Activated gamma-delta T cell (primary cell): ENCODE data around the gene STK4.

Experiments used
- DNase-seq: peaks from one replicate; lab custom pipeline; 2025; lab: John Stamatoyannopoulos, UW

Gene STK4

DNA sequence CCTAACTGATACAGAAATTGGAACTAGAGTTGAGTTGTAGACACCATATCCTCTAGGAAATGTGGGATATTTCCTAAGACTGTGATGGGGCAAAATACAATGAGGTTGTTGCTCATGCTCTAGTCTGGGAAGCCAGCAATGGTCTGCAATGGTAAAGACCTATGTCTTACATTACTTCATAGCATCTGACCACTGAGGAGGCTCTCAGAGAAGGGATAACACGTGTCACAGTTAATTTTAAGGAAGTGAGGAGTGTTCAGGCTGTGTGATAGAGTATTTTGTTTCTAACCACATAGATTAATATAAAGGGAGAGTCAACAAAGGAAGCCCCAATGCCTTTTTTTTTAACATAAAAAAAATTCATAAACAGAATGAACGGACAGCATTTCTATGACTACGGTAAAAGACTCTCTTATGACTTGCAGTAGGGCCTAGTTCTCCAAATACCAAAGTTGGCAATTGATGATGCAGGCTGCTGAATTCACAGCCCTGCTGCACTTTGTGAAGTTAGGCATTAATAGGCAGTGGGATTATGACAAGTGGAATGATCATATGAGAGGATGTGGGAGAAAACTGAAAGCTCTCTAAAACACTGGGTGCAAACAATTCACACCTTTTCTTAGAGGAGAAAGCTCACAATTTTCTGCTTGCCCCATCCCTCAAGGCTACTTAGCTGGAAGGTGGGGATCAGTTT lies 120.9 kb downstream of the STK4 start:
- no peak for DNase-seq

DNA sequence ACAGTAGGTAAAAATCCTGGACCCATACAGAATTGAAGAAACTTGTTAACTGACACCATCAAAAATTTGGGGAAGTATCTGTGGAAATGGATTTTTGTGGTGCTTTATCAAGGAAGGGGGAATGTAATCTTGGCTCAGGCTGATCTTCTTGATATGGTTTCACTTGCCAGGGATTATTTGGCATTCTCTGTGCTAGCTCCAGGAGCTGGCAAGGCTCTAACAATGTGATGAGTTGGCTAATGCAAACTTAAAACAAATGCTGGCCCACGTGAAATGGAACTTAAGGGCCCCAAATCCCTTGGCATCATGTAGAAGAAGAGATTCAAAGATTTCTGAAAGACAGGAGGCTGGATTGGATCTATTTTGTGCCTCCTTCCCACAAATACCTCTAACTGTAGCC lies 121.5 kb downstream of the STK4 start:
- DNase-seq: no peak

DNA sequence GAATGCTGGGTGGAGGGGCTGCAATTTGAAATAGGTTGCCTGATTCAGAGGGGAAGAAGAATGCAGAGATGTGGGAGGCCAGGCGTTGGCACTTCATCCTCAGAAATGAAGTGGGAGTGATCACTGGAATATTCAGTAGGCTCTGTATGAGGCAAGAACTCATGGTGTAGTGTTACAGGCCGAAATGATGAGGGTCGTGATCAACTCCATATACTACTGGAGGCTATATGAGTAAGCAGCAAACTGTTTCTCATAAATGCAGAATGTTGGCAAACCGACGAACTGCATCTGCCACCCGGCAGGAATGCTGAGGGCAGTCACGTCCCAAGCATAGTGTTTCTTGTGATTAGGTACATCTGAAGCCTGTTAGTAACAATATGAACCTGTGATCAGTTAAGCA lies 121.9 kb downstream of the STK4 start:
- DNase-seq: no peak

DNA sequence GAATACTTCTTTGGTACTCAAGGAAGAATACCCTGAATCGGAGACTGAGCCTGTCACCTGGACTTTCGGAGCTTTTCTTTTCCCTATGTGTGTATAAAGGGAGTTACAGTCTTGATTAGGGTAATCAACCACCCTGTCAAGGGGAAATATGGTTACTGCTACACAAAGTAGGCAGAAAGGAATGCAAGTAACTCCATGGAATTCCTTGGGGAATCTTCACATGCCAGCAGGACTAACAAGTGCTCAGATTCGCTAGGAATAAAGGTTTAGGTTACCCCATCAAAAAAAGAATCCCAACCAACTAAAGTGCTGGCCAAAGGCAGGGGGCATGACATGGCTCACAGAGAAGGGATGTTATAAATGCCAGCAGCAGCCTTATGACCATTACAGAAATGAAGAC lies 124.2 kb downstream of the STK4 start:
- DNase-seq: no peak

DNA sequence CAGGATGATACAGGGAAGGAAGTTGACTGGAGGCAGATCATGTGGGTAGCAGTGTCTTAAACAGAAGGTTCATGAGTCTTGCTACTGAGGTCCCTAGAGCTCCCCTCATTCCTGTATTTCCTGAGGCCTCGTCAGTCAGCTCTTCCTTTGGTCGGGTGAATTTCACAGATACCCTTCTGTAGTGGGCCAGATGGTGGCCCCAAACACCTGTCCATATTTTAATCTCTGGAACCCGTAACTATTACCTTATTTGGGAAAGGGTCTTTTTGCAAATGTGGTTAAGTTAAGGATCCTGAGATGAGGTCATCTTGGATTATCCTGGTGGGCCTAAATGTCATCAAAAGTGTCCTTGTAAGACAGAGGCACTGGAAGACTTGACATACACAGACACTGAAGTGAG lies 125.1 kb downstream of the STK4 start:
- no peak for DNase-seq

DNA sequence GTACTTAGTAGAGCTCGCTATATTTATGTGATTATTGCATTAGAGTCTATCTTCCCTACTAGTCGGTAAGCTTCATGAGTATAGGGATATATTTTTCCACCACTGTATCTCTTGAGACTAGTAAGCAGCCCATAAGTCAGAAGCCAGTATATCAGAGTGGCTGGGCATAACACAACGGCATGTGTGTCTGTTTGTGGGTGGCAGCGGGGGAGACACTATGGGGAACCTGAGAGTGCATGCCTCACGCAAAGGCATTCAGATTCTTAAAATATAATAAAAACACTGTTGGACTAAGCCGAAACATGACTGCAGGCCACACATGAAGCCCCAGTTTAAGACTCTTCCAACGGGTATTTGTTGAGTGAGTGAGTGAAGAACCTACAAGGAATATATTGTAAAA lies 126.6 kb downstream of the STK4 start:
- DNase-seq: no peak

DNA sequence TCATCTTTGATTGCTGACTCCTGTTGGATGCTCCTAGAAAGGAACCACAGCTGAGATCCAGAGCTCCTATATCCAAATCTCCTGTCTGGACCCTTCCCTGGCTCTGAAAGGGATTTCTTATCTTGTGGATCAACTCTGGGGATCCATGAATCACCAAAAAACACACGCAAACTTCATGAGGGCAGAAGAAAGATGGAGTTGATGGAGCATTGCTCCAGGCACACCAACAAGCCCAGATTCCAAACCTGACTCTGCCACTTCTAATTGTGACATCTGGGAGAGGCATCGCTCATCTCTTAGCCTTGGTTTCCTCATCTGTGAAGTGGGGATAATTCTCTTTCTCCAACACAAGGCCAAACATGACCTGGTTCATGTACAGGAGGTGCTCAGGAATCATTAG lies 127.9 kb downstream of the STK4 start:
- DNase-seq: no peak

DNA sequence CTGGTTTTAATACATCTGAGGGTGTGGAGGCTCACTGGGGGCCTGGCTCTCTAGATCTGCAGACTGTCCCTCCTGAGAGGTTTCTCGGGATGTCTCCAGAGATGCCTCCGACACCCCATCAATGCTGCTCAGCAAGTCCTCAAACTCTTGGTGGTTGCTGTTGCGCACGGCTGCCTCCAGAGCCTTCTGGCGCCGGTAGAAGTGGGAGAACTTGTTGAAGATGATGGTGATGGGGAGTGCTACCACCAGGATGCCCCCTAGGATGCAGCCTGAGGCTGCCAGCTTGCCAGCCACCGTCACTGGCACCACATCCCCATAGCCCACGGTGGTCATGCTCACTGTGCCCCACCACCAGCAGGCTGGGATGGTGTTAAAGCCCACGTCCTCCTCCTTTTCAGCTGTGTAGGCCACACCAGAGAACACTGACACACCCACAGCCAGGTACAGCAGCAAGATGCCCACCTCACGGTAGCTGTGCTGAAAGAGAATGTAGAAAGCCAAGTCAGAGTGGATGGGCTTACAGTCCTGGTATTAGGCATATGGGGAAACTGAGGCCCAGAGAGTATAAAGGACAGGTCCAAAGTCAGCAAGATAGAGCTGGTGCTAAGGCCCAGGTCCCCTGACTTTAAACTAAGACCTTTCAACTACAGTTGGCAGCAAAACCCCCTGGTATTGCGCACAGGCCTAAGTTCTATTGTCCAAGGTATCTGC lies 128.7 kb downstream of the STK4 start:
- no peak for DNase-seq

DNA sequence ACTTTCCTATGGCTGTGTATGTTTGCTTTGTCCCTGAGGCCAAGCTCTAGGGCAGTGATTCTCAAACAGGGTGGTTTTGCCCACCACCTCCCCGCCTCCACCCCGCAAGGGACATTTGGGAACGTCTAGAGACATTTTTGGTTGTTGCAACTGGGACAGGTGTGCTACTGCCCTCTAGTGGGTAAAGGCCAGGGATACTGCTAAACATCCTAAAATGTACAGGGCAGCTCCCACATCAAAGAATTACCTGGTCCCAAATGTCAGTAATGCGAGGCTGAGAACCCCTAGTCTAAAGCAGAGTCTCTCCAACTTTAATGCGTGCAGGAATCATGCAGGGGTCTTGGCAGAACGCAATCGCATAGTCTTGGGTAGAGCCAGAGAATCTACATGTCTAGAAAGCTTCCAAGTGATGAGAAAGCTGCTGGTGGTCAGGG lies 129.5 kb downstream of the STK4 start:
- DNase-seq: no peak

DNA sequence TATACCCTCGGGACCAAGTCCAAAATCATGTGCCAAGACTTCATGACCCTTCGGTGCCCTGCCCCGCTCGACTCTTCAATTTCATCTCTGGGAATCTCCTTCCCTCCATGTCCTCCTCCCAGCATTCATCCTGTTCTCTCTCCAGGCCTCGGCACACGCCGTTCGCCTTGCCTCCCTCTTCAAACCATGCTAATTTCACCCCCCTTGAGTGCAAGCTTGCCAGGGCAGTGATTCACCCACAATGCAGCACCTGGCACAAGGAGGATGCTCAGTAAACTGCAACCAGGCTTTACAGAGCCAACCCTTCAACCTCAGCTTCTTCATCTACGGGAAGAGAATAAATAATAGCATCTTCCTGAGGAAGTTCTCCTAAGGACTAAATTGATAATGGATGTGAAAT lies 130.5 kb downstream of the STK4 start:
- no peak for DNase-seq

DNA sequence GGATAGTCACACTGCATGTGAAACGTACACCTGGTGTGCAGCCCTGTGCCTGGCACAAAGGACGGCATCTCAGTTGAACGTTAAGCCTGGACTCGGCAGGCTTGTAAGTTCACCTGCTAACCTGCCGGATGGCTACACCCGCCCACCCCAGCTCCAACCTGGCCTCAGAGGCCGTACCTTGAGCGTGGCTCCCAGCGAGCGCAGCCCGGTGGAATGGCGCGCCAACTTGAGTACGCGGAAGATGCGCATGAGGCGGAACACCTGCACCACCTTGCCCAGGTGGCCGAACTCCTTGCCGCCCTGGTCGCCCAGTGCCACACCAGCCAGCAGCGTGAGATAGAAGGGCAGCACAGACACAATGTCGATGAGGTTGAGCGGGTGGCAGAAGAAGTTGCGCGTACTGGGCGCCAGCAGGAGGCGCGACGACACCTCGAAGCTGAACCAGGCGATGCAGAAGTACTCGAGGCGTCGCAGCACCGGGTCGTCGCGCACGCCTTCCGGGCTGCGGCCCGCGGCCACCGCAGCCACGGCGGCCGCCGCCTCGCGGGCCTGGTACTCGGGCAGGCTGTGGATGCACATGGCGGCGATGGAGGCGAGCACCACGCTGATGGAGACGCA lies 131.3 kb downstream of the STK4 start:
- DNase-seq: no peak

DNA sequence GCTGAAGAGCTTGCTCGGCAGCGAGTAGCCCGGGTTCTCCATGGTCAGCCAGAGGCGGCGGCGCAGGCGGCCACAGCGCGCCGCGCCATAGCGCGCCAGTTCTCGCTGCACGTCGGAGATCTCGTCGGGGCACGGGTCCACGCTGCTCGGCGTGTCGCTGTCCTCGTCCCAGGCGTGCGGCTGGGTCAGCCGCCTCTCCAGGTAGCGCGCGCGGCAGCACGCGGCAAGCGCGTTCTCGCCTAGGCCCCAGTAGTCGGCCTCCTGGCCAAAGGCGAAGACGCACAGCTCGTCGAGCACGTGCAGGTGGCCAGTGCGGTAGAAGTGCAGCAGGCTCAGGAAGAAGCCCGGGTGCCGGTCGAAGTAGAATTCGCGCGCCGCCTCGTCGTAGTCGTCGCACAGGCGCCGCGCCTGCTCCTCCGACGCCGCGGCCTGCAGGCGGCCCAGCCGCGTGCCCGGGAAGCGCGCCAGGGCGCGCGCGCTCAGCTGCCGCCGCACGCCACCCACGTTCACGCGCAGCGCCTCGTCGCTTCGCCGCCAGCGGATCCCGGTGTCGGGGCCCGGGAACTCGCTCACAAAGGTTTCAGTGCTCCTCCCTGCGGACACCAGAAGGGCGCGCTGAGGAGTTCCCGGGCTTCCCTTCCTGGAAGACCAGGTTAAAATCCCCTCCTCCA lies 131.9 kb downstream of the STK4 start:
- no peak for DNase-seq

DNA sequence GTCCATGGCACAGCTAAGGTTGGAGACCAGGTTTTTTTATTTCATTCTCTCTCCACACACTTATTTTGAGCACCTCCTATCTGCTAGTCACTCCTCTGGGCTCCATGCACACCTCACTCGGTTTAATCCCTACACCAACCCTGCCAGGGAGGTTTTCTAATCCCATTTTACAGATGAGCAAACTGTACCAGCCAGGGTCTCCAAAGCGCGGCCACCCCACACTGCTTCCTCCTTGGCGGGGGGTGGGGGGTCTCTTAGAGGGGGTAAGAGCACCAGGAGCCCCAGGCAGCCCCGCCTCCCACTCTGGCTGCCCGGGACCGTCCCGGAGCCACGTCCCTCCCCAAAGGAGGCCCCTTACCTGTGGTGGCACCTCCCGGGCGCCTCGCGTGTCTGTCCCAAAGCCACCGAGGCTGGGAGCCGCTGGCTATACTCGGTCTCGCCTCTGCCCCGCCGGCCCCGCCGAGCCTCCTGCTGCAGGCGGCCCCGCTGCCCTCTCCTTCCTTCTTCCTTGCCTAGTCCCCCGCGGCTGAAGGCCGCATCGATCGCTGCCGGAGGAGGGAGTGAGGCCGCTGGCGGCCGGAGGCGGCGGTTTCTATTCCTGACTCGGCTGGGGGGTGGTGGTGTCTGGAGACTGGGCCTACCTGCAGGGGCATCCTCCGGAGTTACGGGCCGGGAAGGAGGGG lies 134.4 kb downstream of the STK4 start, which contains the start of gene KCNS1:
Gene KCNS1, minus strand, starts transcription at position 565 of the 683 bp plus-strand sequence. CDS start 1,891 bp downstream, outside the sequence.
- no peak for DNase-seq

DNA sequence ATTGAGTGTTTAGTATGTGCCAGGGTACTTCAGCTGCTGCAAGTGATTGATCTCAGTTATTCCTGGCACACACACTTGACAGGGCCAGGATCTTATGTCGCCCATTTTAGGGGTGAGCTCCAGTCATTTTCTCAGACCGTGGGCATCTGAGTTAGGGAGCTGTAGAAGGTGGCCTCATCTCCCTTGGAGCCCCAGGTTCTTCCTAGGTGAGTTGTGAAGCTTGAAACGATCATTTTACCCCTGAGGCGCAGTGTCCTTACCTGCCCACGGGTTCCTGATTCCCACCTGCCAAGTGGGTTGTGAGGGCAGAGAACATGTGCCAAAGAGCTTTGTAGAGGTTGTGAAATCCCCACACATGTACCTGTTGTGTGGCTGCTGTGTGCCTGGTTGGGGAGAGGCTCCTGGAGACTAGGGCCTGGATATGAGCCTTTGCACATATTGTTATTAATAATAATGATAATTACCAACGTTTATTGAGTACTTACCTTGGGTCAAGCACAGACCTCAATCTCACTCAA lies 135.1 kb downstream of the STK4 start:
- no peak for DNase-seq

DNA sequence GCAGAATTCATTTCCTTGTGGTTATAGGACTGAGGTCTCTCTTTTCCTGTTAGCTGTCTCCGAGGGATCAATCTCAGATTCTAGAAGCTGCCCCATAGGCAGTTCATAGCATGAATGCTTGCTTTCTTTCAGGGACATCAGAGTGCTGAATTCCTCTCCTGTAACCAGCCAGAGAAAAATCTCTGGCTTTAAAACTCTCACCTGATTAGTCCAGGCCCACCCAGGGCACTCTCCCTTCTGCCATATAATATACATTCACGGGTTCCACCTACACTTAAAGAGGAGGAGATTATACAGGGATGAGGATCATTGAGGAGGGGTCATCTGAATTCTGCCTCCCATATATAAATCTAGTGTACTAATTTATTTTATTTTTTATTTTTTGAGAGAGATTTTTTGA lies 136.8 kb downstream of the STK4 start:
- no peak for DNase-seq

DNA sequence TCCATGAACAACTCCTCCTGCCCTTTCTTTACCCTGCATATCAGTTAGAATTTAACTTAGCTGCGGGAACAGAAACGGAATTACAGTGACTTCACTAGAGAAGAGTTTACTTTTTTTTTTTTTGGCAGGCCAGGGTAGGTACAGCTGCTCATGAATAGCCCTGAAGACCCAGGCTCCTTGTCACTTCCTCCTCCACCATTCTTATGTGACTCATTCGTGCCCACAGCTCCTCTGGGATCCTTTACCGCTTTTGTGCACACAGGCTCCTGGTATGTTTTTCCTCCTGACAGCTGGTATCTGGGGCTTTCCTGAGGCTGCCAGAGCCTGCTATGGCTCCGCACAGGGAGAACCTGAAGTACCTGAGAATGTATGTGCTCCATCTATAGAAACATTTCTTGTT lies 138.5 kb downstream of the STK4 start:
- no peak for DNase-seq

DNA sequence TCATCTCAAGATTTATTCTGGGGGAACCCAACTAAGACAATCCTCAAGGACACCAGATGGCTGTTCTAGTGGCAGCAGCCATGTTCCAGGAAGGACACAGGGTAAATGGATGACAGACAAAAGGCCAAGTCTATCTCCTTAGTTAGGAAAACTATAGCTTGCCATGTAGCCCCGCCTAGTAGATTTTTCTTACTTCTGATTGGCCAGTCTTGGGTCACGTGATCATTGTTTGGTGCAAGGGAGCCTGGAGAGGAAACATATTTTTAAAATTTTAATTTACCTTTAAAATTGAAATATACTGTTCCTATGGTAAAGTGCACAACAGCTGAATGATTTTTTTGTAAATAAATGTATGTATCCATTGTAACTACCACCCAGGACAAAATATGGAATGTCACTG lies 139.0 kb downstream of the STK4 start:
- DNase-seq: no peak

DNA sequence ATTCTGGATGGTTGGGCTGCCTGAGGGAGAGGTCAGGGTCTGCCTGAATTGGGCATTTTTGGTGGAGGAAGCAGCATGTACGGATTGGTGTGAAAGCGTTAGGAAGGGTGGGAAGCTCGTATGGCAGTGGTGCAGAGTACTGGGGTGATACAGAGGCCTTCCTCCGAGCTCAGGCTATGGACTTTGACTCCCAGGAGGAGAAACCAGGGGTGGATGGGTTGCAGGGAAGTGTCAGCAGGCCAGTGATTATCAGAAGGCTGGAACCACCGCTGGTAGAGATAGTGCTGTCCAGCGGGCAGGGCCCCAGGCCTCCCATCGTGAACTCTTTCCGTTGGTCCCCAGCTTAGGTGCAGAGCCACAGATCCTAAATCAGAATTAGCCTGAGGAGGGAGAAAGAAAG lies 143.3 kb downstream of the STK4 start:
- no peak for DNase-seq

DNA sequence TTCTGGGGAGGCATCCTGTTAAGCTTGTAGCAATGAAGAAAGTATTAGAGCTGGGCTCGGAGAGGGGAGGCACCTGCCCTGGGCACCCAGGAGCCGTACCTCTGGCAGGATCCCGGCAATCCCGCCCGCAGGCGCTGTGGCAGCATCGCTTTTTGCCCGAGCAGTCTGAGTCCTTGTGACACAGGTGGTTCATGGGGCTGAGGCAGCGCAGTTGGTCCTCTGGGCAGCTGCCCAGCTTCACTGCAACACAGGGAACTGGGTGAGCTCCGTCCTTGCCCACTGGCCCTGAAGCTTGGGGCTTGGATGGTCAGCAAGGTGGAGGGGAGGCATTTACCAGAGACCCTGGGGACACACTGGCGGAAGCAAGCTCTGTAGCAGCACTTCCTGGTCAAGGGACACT lies 144.0 kb downstream of the STK4 start:
- no peak for DNase-seq

DNA sequence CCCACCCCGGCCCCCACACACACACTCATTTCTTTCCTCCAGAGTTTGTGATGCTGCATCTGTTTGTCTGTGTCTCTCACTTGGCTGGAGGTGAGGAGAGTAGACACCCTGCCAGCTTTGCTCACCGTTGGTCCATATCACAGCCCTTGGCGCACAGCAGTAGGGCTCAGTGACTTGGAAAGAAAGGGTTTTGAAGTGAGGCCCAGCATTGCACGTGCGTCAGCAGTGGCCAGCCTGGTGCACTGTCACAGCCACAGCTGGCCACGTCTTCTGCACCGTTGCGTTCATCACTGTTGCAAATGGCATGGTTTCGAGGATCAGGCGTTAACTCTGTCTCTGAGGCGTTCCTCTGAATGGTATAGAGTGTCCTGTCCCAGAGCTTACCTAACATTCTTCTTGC lies 145.0 kb downstream of the STK4 start:
- DNase-seq: no peak

DNA sequence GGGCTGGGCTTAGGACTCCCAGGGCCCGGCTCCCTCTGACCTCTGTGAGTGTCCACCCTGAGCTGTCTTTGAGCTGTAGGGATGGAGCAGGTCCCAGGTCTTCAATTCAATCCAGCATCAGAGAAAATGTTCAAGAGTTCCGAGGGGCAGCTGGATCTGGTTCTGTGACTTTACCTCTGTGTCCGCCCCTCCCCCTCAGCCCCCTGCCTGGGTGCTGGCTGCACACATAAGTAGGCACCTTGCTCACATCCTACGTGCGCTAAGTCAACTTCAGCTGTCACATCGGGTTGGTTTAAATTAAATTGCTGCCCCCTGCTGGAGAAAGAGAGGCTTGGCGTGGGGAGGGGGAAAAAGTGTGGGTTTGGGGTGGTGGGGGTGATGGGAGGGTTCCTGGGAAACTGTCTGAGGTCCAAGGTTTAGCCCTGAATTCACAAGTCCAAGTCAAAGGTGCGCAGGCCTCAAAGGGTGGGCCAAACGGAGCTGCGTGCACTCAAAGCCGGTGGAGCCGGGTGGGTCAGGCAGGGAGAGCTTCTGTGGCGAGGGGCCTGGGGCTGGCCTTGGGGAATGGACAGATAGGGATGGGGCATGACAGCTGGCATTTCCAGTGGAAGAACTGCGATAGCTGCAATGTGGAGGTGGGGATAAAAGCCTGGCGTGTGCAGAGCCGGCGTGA lies 145.6 kb downstream of the STK4 start:
- no peak for DNase-seq
